HUES48 (cell line): ENCODE measurements around the gene DIO3.
"Not testable (repeated sequence)": the region's sequence is repeated elsewhere in the genome, so short reads cannot be mapped to it uniquely, and the experiment has no call there.

Experiments
- H3K27ac ChIP-seq: one replicate; pipeline ENCODE4 v1.7.0; 2013; ENCODE audit warnings: low read depth, low read length, inconsistent platforms
- H3K27me3 ChIP-seq: 2 replicates; pipeline ENCODE4 v1.6.1; 2013; ENCODE audit warnings: mild to moderate bottlenecking, low read length; ENCODE audit not compliant: control insufficient read depth, insufficient read depth
- H3K36me3 ChIP-seq: 2 replicates; pipeline ENCODE4 v1.6.1; 2013; ENCODE audit warnings: low read length; ENCODE audit not compliant: control insufficient read depth, insufficient read depth
- H3K4me1 ChIP-seq: 2 replicates; pipeline ENCODE4 v1.6.1; 2013; ENCODE audit warnings: mild to moderate bottlenecking, low read length; ENCODE audit not compliant: control insufficient read depth, insufficient read depth
- H3K4me3 ChIP-seq: 2 replicates; pipeline ENCODE4 v1.5.1; 2013; ENCODE audit warnings: mild to moderate bottlenecking, low read depth, low read length
- H3K9ac ChIP-seq: 2 replicates; pipeline ENCODE4 v1.6.1; 2013; ENCODE audit warnings: mild to moderate bottlenecking, low read depth, low read length, moderate library complexity
- H3K9me3 ChIP-seq: 2 replicates; pipeline ENCODE4 v1.6.1; 2013; ENCODE audit warnings: low read length; ENCODE audit not compliant: control insufficient read depth, insufficient read depth

The DIO3 gene

GRCh38 chr14:101542391-101542790 lies 18.9 kb upstream of the DIO3 start:
- H3K9me3 ChIP-seq, result no peaks in the 10 kb centered on the region
- no peaks in the 10 kb centered on the region for H3K36me3 ChIP-seq
- H3K27me3 ChIP-seq, result no peaks in the 10 kb centered on the region
- H3K9ac ChIP-seq, result no peak overlapping the region
- H3K27ac ChIP-seq, result no peak overlapping the region
- H3K4me3 ChIP-seq, result no peak overlapping the region
- no peaks in the 10 kb centered on the region for H3K4me1 ChIP-seq

- Histone ChIP-seq H3K27me3 (no peaks in the 10 kb centered on the region), H3K36me3 (no peaks in the 10 kb centered on the region)
These were observed 17.5 kb upstream of the DIO3 start for GRCh38 chr14:101543814-101544213.

GRCh38 chr14:101544550-101544949 lies 16.7 kb upstream of the DIO3 start:
- no peaks in the 10 kb centered on the region for H3K9me3 ChIP-seq
- H3K4me1 ChIP-seq, result no peaks in the 10 kb centered on the region
- no peak overlapping the region for H3K4me3 ChIP-seq
- H3K36me3 ChIP-seq, result no peaks in the 10 kb centered on the region
- no peak overlapping the region for H3K9ac ChIP-seq
- H3K27me3 ChIP-seq, result no peaks in the 10 kb centered on the region
- no peak overlapping the region for H3K27ac ChIP-seq

More at GRCh38 chr14:101543814-101544213, 17.5 kb upstream of the DIO3 start:
- no peak overlapping the region for H3K9ac ChIP-seq
- no peaks in the 10 kb centered on the region for H3K9me3 ChIP-seq
- no peaks in the 10 kb centered on the region for H3K4me1 ChIP-seq
- H3K27ac ChIP-seq, result no peak overlapping the region
- H3K4me3 ChIP-seq, result no peak overlapping the region

GRCh38 chr14:101546706-101547105 lies 14.6 kb upstream of the DIO3 start:
- H3K27ac ChIP-seq, result no peak overlapping the region
- H3K36me3 ChIP-seq, result no peaks in the 10 kb centered on the region
- H3K4me3 ChIP-seq, result no peak overlapping the region
- no peak overlapping the region for H3K9ac ChIP-seq
- H3K27me3 ChIP-seq, result no peaks in the 10 kb centered on the region
- H3K9me3 ChIP-seq, result no peaks in the 10 kb centered on the region
- H3K4me1 ChIP-seq, result no peaks in the 10 kb centered on the region

- H3K4me1 ChIP-seq, result no peaks in the 10 kb centered on the region
- no peaks in the 10 kb centered on the region for H3K9me3 ChIP-seq
- H3K4me3 ChIP-seq, result no peak overlapping the region
- H3K27ac ChIP-seq, result no peak overlapping the region
- no peaks in the 10 kb centered on the region for H3K27me3 ChIP-seq
- no peaks in the 10 kb centered on the region for H3K36me3 ChIP-seq
- no peak overlapping the region for H3K9ac ChIP-seq
These were observed 14.1 kb upstream of the DIO3 start for GRCh38 chr14:101547107-101547738.

GRCh38 chr14:101547961-101548669 lies 13.2 kb upstream of the DIO3 start:
- Histone ChIP-seq H3K27me3 (no peaks in the 10 kb centered on the region), H3K36me3 (no peaks in the 10 kb centered on the region), H3K27ac (no peak overlapping the region), H3K9me3 (no peaks in the 10 kb centered on the region), H3K4me1 (no peaks in the 10 kb centered on the region), H3K9ac (no peak overlapping the region), H3K4me3 (no peak overlapping the region)

GRCh38 chr14:101548710-101549109 lies 12.6 kb upstream of the DIO3 start:
- H3K4me1 ChIP-seq, result no peaks in the 10 kb centered on the region
- no peak overlapping the region for H3K9ac ChIP-seq
- H3K27ac ChIP-seq, result no peak overlapping the region
- H3K36me3 ChIP-seq, result no peaks in the 10 kb centered on the region
- no peak overlapping the region for H3K4me3 ChIP-seq
- no peaks in the 10 kb centered on the region for H3K9me3 ChIP-seq
- no peaks in the 10 kb centered on the region for H3K27me3 ChIP-seq

GRCh38 chr14:101549154-101549553 lies 12.1 kb upstream of the DIO3 start:
- H3K4me3 ChIP-seq, result no peak overlapping the region
- no peaks in the 10 kb centered on the region for H3K36me3 ChIP-seq
- H3K4me1 ChIP-seq, result no peaks in the 10 kb centered on the region
- H3K27me3 ChIP-seq, result no peaks in the 10 kb centered on the region
- no peak overlapping the region for H3K9ac ChIP-seq
- no peaks in the 10 kb centered on the region for H3K9me3 ChIP-seq
- H3K27ac ChIP-seq, result no peak overlapping the region

- H3K9ac ChIP-seq, H3K36me3 ChIP-seq, H3K9me3 ChIP-seq, H3K4me1 ChIP-seq, H3K27ac ChIP-seq, H3K27me3 ChIP-seq, H3K4me3 ChIP-seq: not testable (repeated sequence)
These were observed 10.9 kb upstream of the DIO3 start for GRCh38 chr14:101550202-101550912.

- H3K9me3 ChIP-seq, result no peaks in the 10 kb centered on the region
- H3K9ac ChIP-seq, result no peak overlapping the region
- peaks cover 21% of the 10 kb centered on the region for H3K27me3 ChIP-seq
- H3K4me1 ChIP-seq, result no peaks in the 10 kb centered on the region
- H3K27ac ChIP-seq, result no peak overlapping the region
- H3K4me3 ChIP-seq, result no peak overlapping the region
- H3K36me3 ChIP-seq, result no peaks in the 10 kb centered on the region
These were observed 9.3 kb upstream of the DIO3 start for GRCh38 chr14:101551729-101552595.
